Left colon (tissue), 2 donors: Measurements from ENCODE around the gene ZG16B. TPM values are rescaled to one million over a fixed set of nuclear protein-coding genes. Genes with fewer than 3 reads are reported as not detected.

Experiments
- ATAC-seq: fragments of 200-7000 bp; cut with Tn5 transposase; one replicate; pipeline ENCODE4 v1.9.1; 2020; ENCODE audit warnings: mild to moderate bottlenecking, moderate library complexity
- DNase-seq, 2 donors: peaks; one replicate each; pipeline ENCODE4 v3.0.0-alpha.2; 2020
- intact Hi-C, 2 donors: fragments of 100-400 bp; cut with DNase I in 1 of 2; cut with micrococcal nuclease in 1 of 2; formaldehyde crosslinking; loops; one replicate each; pipeline versions ENCODE4 v1.11.2 to v1.14.0; 2022; cut with DNase I, micrococcal nuclease
- total RNA-seq, 2 donors: library from RNA; stranded (reverse); fragmentation: NEBNext Ultra II Directional; extraction: Animal tissue kit (Norgen Biotek cat#: 25700); gene quantifications; one replicate each; pipeline ENCODE4 v1.2.1, GENCODE V29; 2021
- donor health status: DM: no; HTN: no; CAD: no.
- donor health status: DM: yes; HTN: yes; CAD: no.

The ZG16B gene
- total RNA-seq, 2 donors from 2014 or later: 40.9 to 50.0 TPM

GRCh38 chr16:2856061-2856670 is 26.1 kb downstream of the ZG16B start:
- no peak for DNase-seq
- ATAC-seq: no peak
- intact Hi-C loops: no loop called here

- DNase-seq (no peak), ATAC-seq (no peak)
- intact Hi-C loops: no loop called here
These were observed 26.8 kb downstream of the ZG16B start for GRCh38 chr16:2856686-2857450.

- peak; percentile 65 for ATAC-seq
- intact Hi-C loops: no loop called here
- DNase-seq: peak; percentile 51 to 63
These were observed 27.5 kb downstream of the ZG16B start, which contains the start of gene PRSS22 for GRCh38 chr16:2857451-2858244. Gene PRSS22 (minus strand): TSS chr16:2858170. CDS start chr16:2858104, 66 bp downstream.

- intact Hi-C loops: no loop called here
- ATAC-seq (peak; percentile 96), DNase-seq (peak; percentile 83 to 92)
These were observed 28.3 kb downstream of the ZG16B start for GRCh38 chr16:2858245-2859025.

GRCh38 chr16:2859686-2860265 is 29.7 kb downstream of the ZG16B start:
- no peak for DNase-seq

GRCh38 chr16:2860826-2861567 is 30.9 kb downstream of the ZG16B start:
- no peak for ATAC-seq
- no peak for DNase-seq
- intact Hi-C loops: no loop called here

More at GRCh38 chr16:2859686-2860265, 29.7 kb downstream of the ZG16B start:
- intact Hi-C loops: no loop called here
- ATAC-seq: no peak

- DNase-seq (no peak), ATAC-seq (no peak)
- intact Hi-C loops: no loop called here
These were observed 35.5 kb downstream of the ZG16B start for GRCh38 chr16:2865651-2866050.

GRCh38 chr16:2866431-2866830 is 36.3 kb downstream of the ZG16B start:
- intact Hi-C loops: no loop called here
- ATAC-seq (no peak), DNase-seq (no peak)

GRCh38 chr16:2867661-2867986 is 37.5 kb downstream of the ZG16B start:
- ATAC-seq: no peak
- intact Hi-C loops: no loop called here

GRCh38 chr16:2867987-2868789 is 38.1 kb downstream of the ZG16B start:
- DNase-seq: peak; percentile 92 to 97
- intact Hi-C loops: no loop called here

More at GRCh38 chr16:2867661-2867986, 37.5 kb downstream of the ZG16B start:
- DNase-seq: no peak

GRCh38 chr16:2871926-2872325 is 41.8 kb downstream of the ZG16B start:
- intact Hi-C loops: no loop called here
- DNase-seq: no peak
- no peak for ATAC-seq

More at GRCh38 chr16:2867987-2868789, 38.1 kb downstream of the ZG16B start:
- peak; percentile 96 for ATAC-seq

- intact Hi-C loops: no loop called here
- DNase-seq (peak in 1 of 2 donors; percentile 27), ATAC-seq (peak; percentile 7)
These were observed 44.2 kb downstream of the ZG16B start for GRCh38 chr16:2874032-2874911.

- ATAC-seq (peak; percentile 100), DNase-seq (peak; percentile 74 to 81)
- intact Hi-C loops: loop anchor here in 1 of 2 donors (5.0 kb wide), 1 partner anchor 42 kb away; no protein-coding TSS in a partner anchor
These were observed 44.8 kb downstream of the ZG16B start for GRCh38 chr16:2874912-2875362.

GRCh38 chr16:2879854-2880508 is 49.9 kb downstream of the ZG16B start:
- ATAC-seq (no peak), DNase-seq (no peak)
- intact Hi-C loops: loop anchor here in 1 of 2 donors (5.0 kb wide), 1 partner anchor 37 kb away; no protein-coding TSS in a partner anchor
